ENCODE measurements around the gene BCL7C. TPM values are rescaled to one million over a fixed set of nuclear protein-coding genes. Genes with fewer than 3 reads are reported as not detected.

BCL7C gene
- total and polyA plus RNA-seq, 2 of the 8 experiments (the other 6 are each of a cell fraction or from before 2014, with no cell fraction given): 8.6 to 17.2 TPM

- Histone ChIP-seq H3K79me1 (ENCODE audit: low read depth, low read length) (no peaks in the 10 kb centered on the region), H4K20me1 (replicated peaks in 1 of 2; ENCODE audit: control insufficient read depth in 1 of 2, insufficient read depth in 2 of 2, low read length in 2 of 2) (peaks cover 0 to 4% of the 10 kb centered on the region in 2 experiments), H3K23me2 (ENCODE audit: low read depth, low read length) (peaks cover 15% of the 10 kb centered on the region), H3K4ac (replicated peaks; ENCODE audit: insufficient read length, low read depth, low read length) (peak overlapping the region; percentile 97), H4K8ac (ENCODE audit: extremely low read depth, insufficient read depth, low read length) (peak overlapping the region; percentile 93; the same call in 1 of the 2 replicates), H3K4me2 (ENCODE audit: insufficient read depth in 1 of 2, low read depth in 2 of 2, low read length in 2 of 2) (peak overlapping the region; percentile 49 to 100), H2AFZ (ENCODE audit: low read length) (peak overlapping the region; percentile 69; the same call in 1 of the 2 replicates), H3K9ac (replicated peaks in 1 of 4; ENCODE audit: extremely low read depth in 1 of 4, low read depth in 3 of 4, low read length in 3 of 4) (peak overlapping the region in 3 of 4 experiments; percentile 54 to 63 (median 59); a peak in 3 of 7 replicates), H2AK5ac (ENCODE audit: low read depth, low read length) (0 out of 2 replicates have a peak overlapping the region, but pooled peaks have one; percentile 46), H3K27ac (ENCODE audit: low read depth, low read length) (no peak overlapping the region), H3K56ac (replicated peaks; ENCODE audit: insufficient read length, low read depth, low read length) (no peak overlapping the region), H3K18ac (ENCODE audit: extremely low read depth, low read length) (peak overlapping the region; percentile 97; the same call in 1 of the 2 replicates), H3K14ac (ENCODE audit: insufficient read length) (no peak overlapping the region), H2BK20ac (ENCODE audit: low read length) (0 out of 2 replicates have a peak overlapping the region, but pooled peaks have one; percentile 34), H4K5ac (ENCODE audit: insufficient read length, low read depth, low read length) (no peak overlapping the region), H3K79me2 (ENCODE audit: control insufficient read depth in 1 of 2, insufficient read depth in 2 of 2, low read length in 2 of 2) (no peaks in the 10 kb centered on the region), H2BK15ac (ENCODE audit: low read length) (peak overlapping the region; percentile 100; the same call in 1 of the 2 replicates), H4K91ac (replicated peaks; ENCODE audit: insufficient read length, low read length) (peak overlapping the region; percentile 99), H2BK12ac (ENCODE audit: low read depth, low read length) (peak overlapping the region; percentile 100), H3K4me3 (ENCODE audit: extremely low read depth in 1 of 4, insufficient read depth in 2 of 4, low read depth in 3 of 4, low read length in 4 of 4) (peak overlapping the region; percentile 23 to 70 (median 47)), H2BK5ac (ENCODE audit: low read depth, low read length) (peak overlapping the region; percentile 97), H3K23ac (ENCODE audit: insufficient read length) (no peak overlapping the region), H3K27me3 (replicated peaks in 1 of 4; ENCODE audit: control insufficient read depth in 3 of 4, extremely low read depth in 1 of 4, insufficient read depth in 3 of 4, low read length in 3 of 4) (peaks cover 0 to 13% (median 7%) of the 10 kb centered on the region in 4 experiments; a peak in 5 of 7 replicates), H2BK120ac (replicated peaks; ENCODE audit: low read depth, low read length) (peak overlapping the region; percentile 94), H3K36me3 (ENCODE audit: control insufficient read depth in 2 of 4, insufficient read depth in 4 of 4, low read length in 3 of 4) (no peaks in the 10 kb centered on the region), H3K4me1 (replicated peaks in 1 of 4; ENCODE audit: control insufficient read depth in 3 of 4, insufficient read depth in 4 of 4, low read length in 3 of 4) (peaks cover 4 to 13% (median 12%) of the 10 kb centered on the region in 4 experiments), H3K9me3 (ENCODE audit: insufficient read depth in 2 of 2, low read depth in 1 of 2, low read length in 1 of 2) (no peaks in the 10 kb centered on the region)
- no peak for DNase-seq (ENCODE audit: low read depth in 1 of 2, low spot score in 2 of 2)
- 63% methylated on average over 16 of the region's 16 CpGs; no CpG with 5 or more reads in 1 of the 2 experiments for WGBS, 2 experiments (ENCODE audit: extremely low coverage in 1 of 2, insufficient coverage in 1 of 2, insufficient read length in 1 of 2, insufficient replicate concordance in 2 of 2, low coverage in 1 of 2, low lambda C conversion rate in 2 of 2, missing lambda C conversion rate in 1 of 2)
- ChIA-PET CTCF (ENCODE audit: partially characterized antibody) (interaction anchor here (1.0 to 4.1 kb wide), 3 partner anchors 10 to 50 kb away, joined by 3 to 25 read pairs (median 5); no protein-coding TSS in a partner anchor), POLR2A (ENCODE audit: partially characterized antibody) (no interaction called here)
- no peak for FAIRE-seq
- no peak for TF ChIP-seq KDM5A (IDR thresholded peaks at IDR 0.05; ENCODE audit: low read length)
- TF ChIP-seq CBX5 (IDR thresholded peaks at IDR 0.05; ENCODE audit: low read depth, low read length): no peak
- TF ChIP-seq, protein P1, sequence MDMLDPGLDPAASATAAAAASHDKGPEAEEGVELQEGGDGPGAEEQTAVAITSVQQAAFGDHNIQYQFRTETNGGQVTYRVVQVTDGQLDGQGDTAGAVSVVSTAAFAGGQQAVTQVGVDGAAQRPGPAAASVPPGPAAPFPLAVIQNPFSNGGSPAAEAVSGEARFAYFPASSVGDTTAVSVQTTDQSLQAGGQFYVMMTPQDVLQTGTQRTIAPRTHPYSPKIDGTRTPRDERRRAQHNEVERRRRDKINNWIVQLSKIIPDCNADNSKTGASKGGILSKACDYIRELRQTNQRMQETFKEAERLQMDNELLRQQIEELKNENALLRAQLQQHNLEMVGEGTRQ (IDR thresholded peaks at IDR 0.05; ENCODE audit: low read length): no peak
- TF ChIP-seq CHD2 (IDR thresholded peaks at IDR 0.05; ENCODE audit: low read length): no peak
These were observed 877 bp upstream of the BCL7C start for GRCh38 chr16:30894540-30895368.
